K562 (cell line): ENCODE data around the gene CCN2. TPM values are rescaled to one million over a fixed set of nuclear protein-coding genes. Genes with fewer than 3 reads are reported as not detected.

Source experiments
- ATAC-seq: fragments of 200-7000 bp; cut with Tn5 transposase; 3 replicates; pipeline ENCODE4 v1.9.1; 2020; ENCODE audit warnings: moderate library complexity
- BruUV-seq: library from RNA; stranded (reverse); fragments of 400-500 nt; replicated peaks from 2 replicates; lab custom pipeline; 2021; lab: Mats Ljungman, UMichigan
- CTCF ChIA-PET: fragments of 300-600 bp; formaldehyde crosslinking; extraction: SDS; loops from one replicate; lab custom pipeline; 2021; ENCODE audit warnings: low intra/inter-chr PET ratio; lab: Yijun Ruan, JAX
- POLR2A ChIA-PET: fragments of 300-600, 350-650 bp; sonication (Branson Sonifier 250); formaldehyde crosslinking; extraction: SDS; loops from one replicate; lab custom pipeline; 2021; ENCODE audit warnings: antibody characterized with exemption, inconsistent platforms; lab: Yijun Ruan, JAX
- DNase-seq, 4 experiments: peaks; one replicate each; pipeline versions ENCODE4 v3.0.0 to v3.0.0-alpha.2; 2011 to 2018; ENCODE audit warnings: low spot score in 3 of 4, mixed read lengths in 3 of 4; ENCODE audit errors: extremely low read depth in 1 of 4
- FAIRE-seq: peaks from 2 replicates; lab custom pipeline; 2011; peaks lifted over from hg19 to GRCh38; lab: Jason Lieb, UNC
- H2AFZ ChIP-seq: 2 replicates; pipeline ENCODE4 v1.6.0; 2011; ENCODE audit warnings: low read depth, low read length, control low read depth, inconsistent platforms
- H3K27ac ChIP-seq: fragments of 200-600 bp; 3 replicates; pipeline ENCODE4 v1.8.0; 2011; ENCODE audit warnings: low read depth, mild to moderate bottlenecking, control low read depth, inconsistent platforms, low read length, moderate library complexity, mixed read lengths; ENCODE audit errors: extremely low read depth
- H3K27me3 ChIP-seq, 2 experiments: fragments of 300-600 bp in 1 of 2; 2 replicates in 1 of 2; 3 replicates in 1 of 2; pipeline versions ENCODE4 v1.6.0 to v1.8.0; 2011; ENCODE audit warnings: inconsistent platforms in 2 of 2, low read length in 2 of 2, mild to moderate bottlenecking in 1 of 2, mixed read lengths in 1 of 2, moderate library complexity in 1 of 2; ENCODE audit not compliant: control insufficient read depth in 2 of 2, insufficient read depth in 2 of 2
- H3K36me3 ChIP-seq: fragments of 300-600 bp; 3 replicates; pipeline ENCODE4 v1.8.0; 2011; ENCODE audit warnings: mild to moderate bottlenecking, low read length, inconsistent platforms; ENCODE audit not compliant: control insufficient read depth, insufficient read depth
- H3K4me1 ChIP-seq, 2 experiments: fragments of 200-600 bp in 1 of 2; replicated peaks in 1 of 2; 2 replicates in 1 of 2; 3 replicates in 1 of 2; pipeline versions ENCODE4 v1.5.1 to v1.8.0; 2011; ENCODE audit warnings: inconsistent platforms in 2 of 2, low read length in 2 of 2, mild to moderate bottlenecking in 1 of 2, mixed read lengths in 1 of 2, moderate library complexity in 1 of 2; ENCODE audit not compliant: control insufficient read depth in 2 of 2, insufficient read depth in 2 of 2
- H3K4me2 ChIP-seq: 2 replicates; pipeline ENCODE4 v1.6.1; 2011; ENCODE audit warnings: low read length, control low read depth, inconsistent platforms, mixed read lengths; ENCODE audit not compliant: insufficient read depth
- H3K4me3 ChIP-seq: fragments of 200-600 bp; sonication (generic), shearing (Covaris generic); 2 replicates; pipeline ENCODE4 v1.5.1; 2016; ENCODE audit warnings: control low read depth, inconsistent platforms
- H3K79me2 ChIP-seq: fragments of 200-600 bp; 3 replicates; pipeline ENCODE4 v1.8.0; 2011; ENCODE audit warnings: low read length, inconsistent platforms; ENCODE audit not compliant: control insufficient read depth, insufficient read depth
- H3K9ac ChIP-seq, 2 experiments: 2 replicates each; pipeline versions ENCODE4 v1.6.0 to v1.6.1; 2011; ENCODE audit warnings: low read depth in 2 of 2, low read length in 2 of 2, control low read depth in 1 of 2, inconsistent platforms in 1 of 2, mild to moderate bottlenecking in 1 of 2, mixed read lengths in 1 of 2; ENCODE audit not compliant: insufficient read depth in 1 of 2
- H3K9me1 ChIP-seq: one replicate; pipeline ENCODE4 v1.6.0; 2011; ENCODE audit warnings: inconsistent platforms, mild to moderate bottlenecking, low read length, moderate library complexity; ENCODE audit not compliant: control insufficient read depth, insufficient read depth
- H3K9me3 ChIP-seq: replicated peaks from 2 replicates; pipeline ENCODE4 v1.5.1; 2011; ENCODE audit warnings: low read depth, low read length, inconsistent platforms; ENCODE audit not compliant: control insufficient read depth, insufficient read depth
- H4K20me1 ChIP-seq: replicated peaks from 2 replicates; pipeline ENCODE4 v1.6.1; 2011; ENCODE audit warnings: low read length, inconsistent platforms, mixed read lengths; ENCODE audit not compliant: control insufficient read depth, insufficient read depth
- CHD4 ChIP-seq: fragments of 200-600 bp; sonication (generic); IDR thresholded peaks from 3 replicates; pipeline ENCODE4 v1.6.1; 2012; ENCODE audit warnings: low read depth, mild to moderate bottlenecking, mixed read lengths, low read length, inconsistent platforms; ENCODE audit not compliant: insufficient read depth, insufficient replicate concordance, poor library complexity, severe bottlenecking
- FOXK1 ChIP-seq: sonication (generic); formaldehyde crosslinking; IDR thresholded peaks from 2 replicates; pipeline ENCODE4 v1.8.0; 2022; ENCODE audit warnings: missing genetic modification reagents, mild to moderate bottlenecking, borderline replicate concordance
- GABPA ChIP-seq: fragments of 200-800 bp; sonication (Bioruptor generic); conservative IDR thresholded peaks from 2 replicates; pipeline ENCODE4 v1.6.1; 2016; ENCODE audit warnings: low read depth, missing genetic modification characterization, missing compliant biosample characterization
- HNRNPH1 ChIP-seq: fragments of 200-400 bp; formaldehyde crosslinking; optimal IDR thresholded peaks from 2 replicates; pipeline ENCODE3; 2017; ENCODE audit warnings: low read depth, mild to moderate bottlenecking, low read length, moderate library complexity
- NCOA2 ChIP-seq, 2 experiments: fragments of 450-650 bp; IDR thresholded peaks; 2 replicates each; pipeline ENCODE4 v1.6.1; 2018; ENCODE audit warnings: mild to moderate bottlenecking in 2 of 2, moderate library complexity in 1 of 2; ENCODE audit not compliant: partially characterized antibody in 2 of 2
- NELFE ChIP-seq: IDR thresholded peaks from 2 replicates; pipeline ENCODE4 v1.6.1; 2011; ENCODE audit warnings: mild to moderate bottlenecking; ENCODE audit not compliant: insufficient read depth, insufficient read length
- NR3C1 ChIP-seq: sonication (generic); formaldehyde crosslinking; IDR thresholded peaks from 2 replicates; pipeline ENCODE4 v1.8.1; 2022; ENCODE audit warnings: missing genetic modification reagents
- RAD21 ChIP-seq, 2 experiments: fragments of 250-450 bp in 1 of 2; fragments of 450-650 bp in 1 of 2; sonication (Bioruptor Pico) in 1 of 2; formaldehyde crosslinking in 1 of 2; IDR thresholded peaks in 1 of 2; conservative IDR thresholded peaks in 1 of 2; 2 replicates each; pipeline versions ENCODE4 v1.4.0 to v1.8.0; 2020 to 2022; ENCODE audit warnings: mild to moderate bottlenecking in 2 of 2, moderate library complexity in 1 of 2
- SMARCA4 ChIP-seq: fragments of 450-650 bp; IDR thresholded peaks from 2 replicates; pipeline ENCODE4 v1.6.1; 2016
- TARDBP ChIP-seq: fragments of 450-650 bp; IDR thresholded peaks from 2 replicates; pipeline ENCODE4 v1.6.1; 2016
- TCF7 ChIP-seq: sonication (generic); IDR thresholded peaks from 2 replicates; pipeline ENCODE4 v1.6.1; 2016; ENCODE audit warnings: antibody characterized with exemption, borderline replicate concordance
- XRCC5 ChIP-seq: fragments of 200-400 bp; formaldehyde crosslinking; IDR thresholded peaks from 2 replicates; pipeline ENCODE4 v1.6.1; 2017; ENCODE audit warnings: low read depth, mild to moderate bottlenecking, low read length
- ZNF12 ChIP-seq: sonication (generic); formaldehyde crosslinking; IDR thresholded peaks from 2 replicates; pipeline ENCODE4 v1.4.0; 2020; ENCODE audit warnings: mild to moderate bottlenecking, missing genetic modification reagents
- ZNF551 ChIP-seq: fragments of 250-450 bp; sonication (Bioruptor Pico); IDR thresholded peaks from 2 replicates; pipeline ENCODE4 v1.5.0; 2021; ENCODE audit warnings: mild to moderate bottlenecking, moderate library complexity
- WGBS: fragments of 100-300 bp; shearing (Covaris generic); methylation state at CpG from one replicate; pipeline ENCODE4 v1.1.6; 2016; ENCODE audit warnings: low coverage, mixed read lengths; ENCODE audit not compliant: insufficient coverage; ENCODE audit errors: missing lambda C conversion rate; 5-methylcytosine and 5-hydroxymethylcytosine counted together
- in situ Hi-C: fragments of 300-500 bp; cut with MboI; formaldehyde crosslinking; loops from 4 replicates; pipeline ENCODE4 v1.15.0; 2018; ENCODE audit warnings: inconsistent platforms, mixed read lengths
- intact Hi-C: fragments of 100-400 bp; cut with micrococcal nuclease; formaldehyde crosslinking; loops from 2 replicates; pipeline ENCODE4 v1.14.2; 2022
- polyA plus RNA-seq, 8 experiments: library from polyadenylated mRNA; depleted of rRNA in 4 of 8; stranded (reverse) in 5 of 8; unstranded in 3 of 8; fragments of >200 nt; fragmentation: Nextera tagmentation in 2 of 8; fragmentation: Illumina TruSeq in 1 of 8; extraction: Ambion mirVana in 2 of 8; extraction: Trizol in 1 of 8; gene quantifications; 2 replicates each; pipeline versions ENCODE4 v1.2.1 to v1.2.3, GENCODE V29; 2011 to 2014; ENCODE audit warnings: inconsistent platforms in 1 of 8, missing spikeins in 1 of 8
- total RNA-seq, 7 experiments: library from RNA; depleted of rRNA in 6 of 7; stranded (reverse); fragments of >200 nt in 6 of 7; fragmentation: Illumina TruSeq in 2 of 7; extraction: Trizol in 2 of 7; gene quantifications; 2 replicates each; pipeline versions ENCODE4 v1.2.1 to v1.2.3, GENCODE V29; 2011 to 2021; ENCODE audit warnings: low replicate concordance in 1 of 7
- TF ChIP-seq, protein P1 (sequence below), 2 experiments: IDR thresholded peaks in 1 of 2; conservative IDR thresholded peaks in 1 of 2; 2 replicates each; pipeline ENCODE4 v1.6.1; 2016; ENCODE audit warnings: low read depth in 2 of 2, mild to moderate bottlenecking in 1 of 2, missing compliant biosample characterization in 1 of 2, missing genetic modification characterization in 1 of 2, moderate library complexity in 1 of 2

The CCN2 gene
- total and polyA plus RNA-seq, 9 of the 15 experiments (the other 6 are each of a cell fraction or from before 2014, with no cell fraction given) = 0.40 TPM; not detected in 8

DNA sequence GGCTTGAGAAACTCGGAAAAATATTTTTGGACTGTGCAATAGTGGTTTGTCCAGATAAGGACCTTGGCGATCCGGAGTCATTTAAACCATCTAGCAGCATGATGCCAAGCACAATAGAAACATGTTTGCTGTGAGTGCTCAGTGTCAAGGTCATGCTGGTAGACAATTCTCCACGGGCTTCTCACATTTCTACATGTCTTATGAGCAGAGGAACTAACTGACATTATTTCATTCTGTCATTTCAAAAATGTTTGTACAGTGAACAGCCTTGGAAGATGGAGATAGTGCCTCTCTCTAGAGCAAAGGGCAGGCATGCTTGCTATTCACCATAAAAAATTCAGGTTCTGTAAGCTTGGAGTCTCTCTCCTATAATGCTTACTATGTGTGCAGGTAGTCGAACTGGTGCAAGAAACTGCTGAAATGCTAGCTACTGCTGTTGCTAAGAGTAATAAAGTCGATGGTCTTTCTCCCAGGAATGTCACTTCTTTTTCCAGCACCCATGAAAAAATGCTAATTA, 25.4 kb upstream of the CCN2 start:
- H3K4me3 ChIP-seq = no peak overlapping the region

More for the DNA sequence above, 25.4 kb upstream of the CCN2 start:
- H4K20me1 ChIP-seq = no peaks in the 10 kb centered on the region
- H3K79me2 ChIP-seq = no peaks in the 10 kb centered on the region
- FAIRE-seq = no peak
- DNase-seq = no peak
- ChIA-PET CTCF (no interaction called here), POLR2A (interaction anchor here (1.0 kb wide), 1 partner anchor 11 kb away, joined by 3 read pairs; no protein-coding TSS in a partner anchor)
- no TSS peak for BruUV-seq
- no peaks in the 10 kb centered on the region for H3K36me3 ChIP-seq
- in situ Hi-C loops = no loop called here
- H3K27ac ChIP-seq = no peak overlapping the region
- H3K9ac ChIP-seq = no peak overlapping the region
- no peaks in the 10 kb centered on the region for H3K9me1 ChIP-seq
- ATAC-seq = no peak
- no peak for TF ChIP-seq TARDBP
- TF ChIP-seq NELFE = no peak
- no peak for TF ChIP-seq HNRNPH1
- TF ChIP-seq, protein P1, sequence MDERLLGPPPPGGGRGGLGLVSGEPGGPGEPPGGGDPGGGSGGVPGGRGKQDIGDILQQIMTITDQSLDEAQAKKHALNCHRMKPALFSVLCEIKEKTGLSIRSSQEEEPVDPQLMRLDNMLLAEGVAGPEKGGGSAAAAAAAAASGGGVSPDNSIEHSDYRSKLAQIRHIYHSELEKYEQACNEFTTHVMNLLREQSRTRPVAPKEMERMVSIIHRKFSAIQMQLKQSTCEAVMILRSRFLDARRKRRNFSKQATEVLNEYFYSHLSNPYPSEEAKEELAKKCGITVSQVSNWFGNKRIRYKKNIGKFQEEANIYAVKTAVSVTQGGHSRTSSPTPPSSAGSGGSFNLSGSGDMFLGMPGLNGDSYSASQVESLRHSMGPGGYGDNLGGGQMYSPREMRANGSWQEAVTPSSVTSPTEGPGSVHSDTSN (CRISPR knock-in tag; IDR thresholded peaks at IDR 0.05; ENCODE audit: low read depth) = no peak
- TF ChIP-seq, protein P1 (tag; conservative IDR thresholded peaks at IDR 0.05; ENCODE audit: low read depth) = no peak
- no peak for TF ChIP-seq ZNF12
- TF ChIP-seq XRCC5 = no peak
- TF ChIP-seq NR3C1 (CRISPR knock-in tag) = no peak
- TF ChIP-seq SMARCA4 = no peak
- no peak for TF ChIP-seq ZNF551 (CRISPR knock-in tag)
- no peak for TF ChIP-seq CHD4
- TF ChIP-seq TCF7 = no peak
- TF ChIP-seq RAD21 (CRISPR knock-in tag; conservative IDR thresholded peaks at IDR 0.05 in 1 of 2, IDR thresholded peaks at IDR 0.05 in 1 of 2) = no peak
- no peak for TF ChIP-seq NCOA2 (IDR thresholded peaks at IDR 0.05; ENCODE audit: partially characterized antibody in 2 of 2)
- no peak for TF ChIP-seq FOXK1
- no peak for TF ChIP-seq GABPA (tag)
- no peaks in the 10 kb centered on the region for H3K27me3 ChIP-seq
- H3K4me2 ChIP-seq = no peak overlapping the region
- no peak overlapping the region for H2AFZ ChIP-seq
- intact Hi-C loops = no loop called here
- no peaks in the 10 kb centered on the region for H3K9me3 ChIP-seq
- under 1% methylated on average over 6 of the region's 6 CpGs for WGBS
- H3K4me1 ChIP-seq = no peaks in the 10 kb centered on the region; a peak in 1 of 5 replicates
